Measurements from ENCODE around the gene LHX8. TPM values are rescaled to one million over a fixed set of nuclear protein-coding genes. Genes with fewer than 3 reads are reported as not detected.
"Not testable (repeated sequence)": the region's sequence is repeated elsewhere in the genome, so short reads cannot be mapped to it uniquely, and the experiment has no call there.

LHX8 gene
- total RNA-seq, 1 donor from 2014 or later = not detected

DNA sequence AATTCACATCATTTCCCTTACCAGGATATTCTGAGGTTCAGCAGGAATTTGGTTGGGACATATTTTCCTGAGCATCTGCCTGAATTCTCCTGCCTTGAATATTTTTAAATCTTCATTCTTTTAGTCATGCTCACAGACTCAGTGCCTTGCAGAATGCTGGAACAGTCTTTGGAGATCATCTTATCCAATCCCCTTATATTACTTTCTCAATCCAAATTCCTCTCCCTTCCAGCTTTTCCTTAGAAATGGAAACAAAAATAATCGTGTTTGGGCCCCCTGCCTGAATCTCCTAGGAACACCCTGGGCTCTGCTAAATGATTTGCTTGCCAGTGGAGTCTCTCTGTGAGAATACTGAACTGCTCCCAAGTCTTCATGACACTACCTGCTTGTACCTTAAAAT is 38.4 kb downstream of the LHX8 start:
- Histone ChIP-seq H3K36me3 (no peaks in the 10 kb centered on the region), H3K9me3 (replicated peaks) (peaks cover 22% of the 10 kb centered on the region), H3K27ac (replicated peaks) (no peak overlapping the region), H3K4me3 (no peak overlapping the region), H3K27me3 (ENCODE audit: low read depth) (no peaks in the 10 kb centered on the region), H3K4me1 (no peaks in the 10 kb centered on the region)
- no peak for DNase-seq
- TF ChIP-seq, protein P1, sequence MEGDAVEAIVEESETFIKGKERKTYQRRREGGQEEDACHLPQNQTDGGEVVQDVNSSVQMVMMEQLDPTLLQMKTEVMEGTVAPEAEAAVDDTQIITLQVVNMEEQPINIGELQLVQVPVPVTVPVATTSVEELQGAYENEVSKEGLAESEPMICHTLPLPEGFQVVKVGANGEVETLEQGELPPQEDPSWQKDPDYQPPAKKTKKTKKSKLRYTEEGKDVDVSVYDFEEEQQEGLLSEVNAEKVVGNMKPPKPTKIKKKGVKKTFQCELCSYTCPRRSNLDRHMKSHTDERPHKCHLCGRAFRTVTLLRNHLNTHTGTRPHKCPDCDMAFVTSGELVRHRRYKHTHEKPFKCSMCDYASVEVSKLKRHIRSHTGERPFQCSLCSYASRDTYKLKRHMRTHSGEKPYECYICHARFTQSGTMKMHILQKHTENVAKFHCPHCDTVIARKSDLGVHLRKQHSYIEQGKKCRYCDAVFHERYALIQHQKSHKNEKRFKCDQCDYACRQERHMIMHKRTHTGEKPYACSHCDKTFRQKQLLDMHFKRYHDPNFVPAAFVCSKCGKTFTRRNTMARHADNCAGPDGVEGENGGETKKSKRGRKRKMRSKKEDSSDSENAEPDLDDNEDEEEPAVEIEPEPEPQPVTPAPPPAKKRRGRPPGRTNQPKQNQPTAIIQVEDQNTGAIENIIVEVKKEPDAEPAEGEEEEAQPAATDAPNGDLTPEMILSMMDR (IDR thresholded peaks at IDR 0.05; ENCODE audit: borderline replicate concordance) = no peak
- intact Hi-C loops (cut with micrococcal nuclease) = no loop called here

DNA sequence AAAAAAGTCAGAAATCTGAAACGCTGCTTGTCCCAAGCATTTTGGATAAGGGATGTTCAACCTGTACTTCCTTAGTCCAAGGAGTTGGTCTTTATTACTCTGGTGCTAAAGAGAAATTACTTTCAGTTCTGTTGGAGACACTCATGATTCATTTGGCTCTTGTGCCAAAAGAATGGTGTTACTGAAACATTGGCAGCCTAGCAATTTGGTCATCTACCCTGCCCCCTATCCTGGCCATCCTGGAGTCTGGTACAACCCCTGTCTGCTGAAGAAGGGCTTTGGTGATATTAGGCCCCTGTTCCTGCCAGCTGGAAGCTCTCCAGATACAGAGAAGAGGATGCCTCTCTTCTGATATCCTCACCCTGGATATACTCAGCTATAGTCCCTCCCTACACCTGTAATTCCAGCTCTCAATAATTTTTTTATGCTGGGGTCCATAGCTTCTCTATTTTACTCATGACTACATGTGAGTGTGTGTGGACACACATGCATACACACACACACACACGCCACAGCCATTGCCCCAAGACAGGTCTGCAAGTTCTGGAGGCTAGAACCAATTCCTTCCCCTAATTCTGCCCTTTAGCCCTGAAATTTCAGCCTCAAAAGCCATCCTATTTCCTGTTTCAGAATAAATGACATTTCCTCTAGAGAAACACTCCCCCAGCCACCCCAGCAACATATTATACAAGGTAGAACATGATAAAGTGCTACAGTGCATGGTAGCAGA is 40.0 kb downstream of the LHX8 start:
- Histone ChIP-seq H3K9me3 (replicated peaks) (peaks cover 27% of the 10 kb centered on the region), H3K4me3 (no peak overlapping the region), H3K27ac (replicated peaks) (no peak overlapping the region), H3K4me1 (no peaks in the 10 kb centered on the region), H3K27me3 (ENCODE audit: low read depth) (no peaks in the 10 kb centered on the region), H3K36me3 (no peaks in the 10 kb centered on the region)
- intact Hi-C loops (cut with micrococcal nuclease) = no loop called here
- no peak for DNase-seq
- TF ChIP-seq, protein P1 (IDR thresholded peaks at IDR 0.05; ENCODE audit: borderline replicate concordance) = no peak

DNA sequence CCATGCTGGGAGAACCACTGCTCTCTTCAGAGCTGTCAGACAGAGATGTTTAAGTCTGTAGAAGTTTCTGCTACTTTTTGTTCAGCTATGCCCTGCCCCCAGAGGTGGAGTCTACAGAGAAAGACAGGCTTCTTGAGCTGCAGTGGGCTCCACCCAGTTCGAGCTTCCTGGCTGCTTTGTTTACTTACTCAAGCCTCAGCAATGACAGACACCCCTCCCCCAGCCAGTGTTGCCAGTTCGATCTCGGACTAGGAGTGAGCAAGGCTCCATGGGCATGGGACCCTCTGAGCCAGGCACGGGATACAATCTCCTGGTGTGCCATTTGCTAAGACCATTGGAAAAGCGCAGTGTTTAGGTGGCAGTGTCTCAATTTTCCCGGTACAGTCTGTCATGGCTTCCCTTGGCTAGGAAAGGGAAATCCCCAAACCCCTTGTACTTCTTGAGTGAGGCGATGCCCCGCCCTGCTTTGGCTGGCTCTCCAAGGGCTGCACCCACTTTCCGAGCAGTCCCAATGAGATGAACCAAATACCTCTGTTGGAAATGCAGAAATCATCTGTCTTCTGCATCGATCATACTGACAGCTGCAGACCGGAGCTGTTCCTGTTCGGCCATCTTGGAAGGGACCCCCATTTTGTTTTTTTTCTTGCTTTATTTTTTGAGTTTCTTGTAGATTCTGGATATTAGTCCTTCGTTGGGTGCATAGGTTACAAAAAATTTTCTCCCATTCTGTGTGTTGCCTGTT is 47.2 kb downstream of the LHX8 start:
- H3K4me3 ChIP-seq = not testable (repeated sequence)

DNA sequence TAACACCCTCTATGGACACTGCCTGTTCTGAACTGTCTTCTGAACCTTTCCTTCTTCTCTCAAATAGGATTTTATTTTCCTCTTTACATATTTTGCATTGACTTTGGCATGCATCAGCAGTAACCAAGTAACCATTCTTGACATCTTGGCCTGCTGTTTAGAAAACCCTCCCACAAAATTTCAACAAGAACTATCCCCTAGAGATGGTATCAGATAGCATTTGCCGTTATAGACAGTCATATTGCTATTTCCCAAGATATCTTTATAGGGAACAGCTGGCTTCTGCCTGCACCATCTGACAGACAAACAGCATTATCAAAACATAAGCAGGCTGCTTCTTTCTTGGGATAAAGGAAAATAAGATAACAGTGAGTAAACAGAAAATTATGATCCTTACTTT is 54.7 kb downstream of the LHX8 start:
- H3K36me3 ChIP-seq = no peaks in the 10 kb centered on the region
- DNase-seq = no peak
- intact Hi-C loops (cut with micrococcal nuclease) = no loop called here
- no peak overlapping the region for H3K4me3 ChIP-seq
- H3K27me3 ChIP-seq (ENCODE audit: low read depth) = peaks cover 12% of the 10 kb centered on the region
- no peaks in the 10 kb centered on the region for H3K4me1 ChIP-seq
- TF ChIP-seq, protein P1 (IDR thresholded peaks at IDR 0.05; ENCODE audit: borderline replicate concordance) = no peak
- H3K9me3 ChIP-seq (replicated peaks) = no peaks in the 10 kb centered on the region
- H3K27ac ChIP-seq (replicated peaks) = no peak overlapping the region

More for the DNA sequence above, 47.2 kb downstream of the LHX8 start:
- H3K27ac ChIP-seq (replicated peaks); intact Hi-C loops (cut with micrococcal nuclease); H3K4me1 ChIP-seq; DNase-seq; H3K27me3 ChIP-seq (ENCODE audit: low read depth); H3K36me3 ChIP-seq: not testable (repeated sequence)
- peaks cover 36% of the 10 kb centered on the region for H3K9me3 ChIP-seq (replicated peaks)

DNA sequence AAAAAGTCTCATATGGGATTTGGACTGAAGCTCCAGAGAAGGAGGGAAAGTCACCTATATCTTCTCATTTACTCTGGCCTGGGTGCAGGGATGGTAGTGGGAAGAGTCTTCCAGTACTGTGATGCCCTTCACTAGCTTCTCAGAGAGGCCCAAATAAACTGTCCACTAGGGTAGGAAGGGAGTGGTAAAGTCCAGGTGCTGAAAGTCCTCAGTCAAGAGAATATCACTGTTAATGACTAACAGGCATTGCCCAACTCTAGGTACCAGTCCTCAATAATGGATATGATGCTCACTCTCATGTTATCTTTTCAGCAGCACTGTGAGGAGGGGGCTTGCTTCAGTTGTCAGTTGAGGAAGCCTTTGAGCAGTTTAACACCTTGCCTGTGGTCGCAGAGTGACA is 64.0 kb downstream of the LHX8 start:
- Histone ChIP-seq H3K27me3 (ENCODE audit: low read depth) (peaks cover 27% of the 10 kb centered on the region), H3K9me3 (replicated peaks) (no peaks in the 10 kb centered on the region), H3K36me3 (no peaks in the 10 kb centered on the region), H3K27ac (replicated peaks) (no peak overlapping the region), H3K4me1 (no peaks in the 10 kb centered on the region), H3K4me3 (no peak overlapping the region)
- TF ChIP-seq, protein P1 (IDR thresholded peaks at IDR 0.05; ENCODE audit: borderline replicate concordance) = no peak
- DNase-seq = no peak
- intact Hi-C loops (cut with micrococcal nuclease) = no loop called here

DNA sequence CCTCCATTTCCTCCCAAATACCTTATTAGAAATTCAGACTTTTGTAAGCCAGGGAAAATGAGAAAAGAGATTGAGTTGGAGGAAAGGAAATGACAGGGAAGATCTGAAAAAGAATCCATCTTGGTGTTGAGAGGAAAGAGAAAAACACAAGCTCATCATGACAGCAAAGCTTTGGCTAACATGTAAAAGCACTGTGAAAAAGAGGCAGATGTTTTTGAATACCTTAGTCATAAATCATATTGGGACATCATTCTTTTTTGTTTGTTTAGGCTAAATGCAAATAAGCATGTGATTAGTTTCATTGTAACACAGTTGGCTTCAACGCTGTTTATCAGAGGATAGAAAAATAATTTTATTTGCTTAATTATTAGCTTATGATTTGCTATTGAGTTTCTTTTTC is 64.6 kb downstream of the LHX8 start:
- Histone ChIP-seq H3K27ac (replicated peaks) (no peak overlapping the region), H3K36me3 (no peaks in the 10 kb centered on the region), H3K4me1 (no peaks in the 10 kb centered on the region), H3K9me3 (replicated peaks) (no peaks in the 10 kb centered on the region), H3K4me3 (no peak overlapping the region), H3K27me3 (ENCODE audit: low read depth) (peaks cover 22% of the 10 kb centered on the region)
- TF ChIP-seq, protein P1 (IDR thresholded peaks at IDR 0.05; ENCODE audit: borderline replicate concordance) = no peak
- intact Hi-C loops (cut with micrococcal nuclease) = no loop called here
- no peak for DNase-seq

Data from left ventricle myocardium inferior (tissue), 1 donor.